EH (cell line): ENCODE data around the gene GAST.

Source experiments
- DNase-seq: peaks from one replicate; pipeline ENCODE4 v3.0.0-alpha.2; 2015; ENCODE audit warnings: low read depth

GAST gene

DNA sequence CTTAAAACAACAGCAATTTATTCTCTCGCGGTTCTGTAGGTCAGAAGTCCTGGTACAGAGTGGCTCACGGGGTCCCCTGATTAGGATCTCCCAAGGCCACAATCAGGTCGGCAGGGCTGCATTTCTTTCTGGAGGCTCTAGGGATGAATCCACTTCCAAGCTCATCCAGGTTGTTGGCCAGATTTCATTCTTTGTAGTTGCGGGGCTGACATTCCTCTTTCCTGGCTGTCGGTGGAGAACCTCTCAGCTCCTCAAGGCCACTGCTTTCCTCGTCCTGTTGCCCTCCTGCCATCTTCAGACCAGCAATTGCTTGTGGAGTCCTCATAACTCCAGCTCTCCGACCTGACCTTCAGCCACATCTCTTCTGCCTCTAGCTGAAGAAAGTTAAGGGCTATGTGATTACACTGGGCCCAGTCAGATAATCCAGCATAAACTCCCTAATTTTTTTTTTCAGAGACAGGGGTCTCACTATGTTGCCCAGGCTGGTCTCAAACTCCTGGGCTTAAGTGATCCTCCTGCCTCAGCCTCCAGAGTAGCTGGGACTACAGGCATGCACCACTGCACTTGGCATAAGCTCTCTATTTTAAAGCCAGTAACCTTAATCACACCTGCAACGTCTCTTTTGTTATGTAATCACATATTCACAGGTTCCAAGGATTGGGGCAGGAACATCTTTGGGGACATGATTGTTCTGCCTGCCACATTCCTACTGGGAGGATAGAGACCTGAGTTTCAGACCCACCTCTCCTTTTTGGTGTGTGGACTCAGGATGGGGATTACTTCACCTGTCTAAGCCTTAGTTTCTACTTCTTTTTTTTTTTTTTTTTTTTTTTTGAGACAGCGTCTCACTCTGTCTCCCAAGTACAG lies 4.1 kb upstream of the GAST start:
- DNase-seq: no peak

DNA sequence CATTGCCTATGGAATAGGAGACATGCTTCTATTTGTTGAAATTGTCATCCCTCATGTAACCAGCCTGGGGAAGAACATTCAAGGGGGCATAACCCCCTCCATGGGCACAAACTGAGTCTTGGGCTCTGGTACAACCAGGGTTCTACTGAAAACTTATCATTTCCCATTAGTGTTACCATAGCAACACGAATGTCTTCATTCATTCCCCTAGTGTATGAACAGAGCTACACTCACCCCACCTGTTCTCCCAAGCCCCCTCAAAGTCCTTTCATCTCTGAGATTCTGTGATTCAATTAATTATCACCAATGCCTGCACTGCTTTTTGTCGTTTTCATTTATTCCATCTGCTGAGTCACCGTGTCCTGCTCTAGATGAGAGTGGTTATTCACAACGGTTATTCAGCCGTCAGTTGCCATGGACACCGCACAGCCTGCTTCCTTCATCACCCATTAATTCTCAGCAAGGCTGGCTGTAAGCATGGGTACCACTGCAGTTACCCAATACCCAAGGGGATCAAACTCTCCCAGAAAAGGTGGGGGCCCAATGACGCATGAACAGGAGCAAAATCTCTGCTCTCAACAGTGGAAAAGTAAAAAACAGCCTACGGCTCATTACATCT lies 1.6 kb upstream of the GAST start:
- peak; percentile 77 for DNase-seq

DNA sequence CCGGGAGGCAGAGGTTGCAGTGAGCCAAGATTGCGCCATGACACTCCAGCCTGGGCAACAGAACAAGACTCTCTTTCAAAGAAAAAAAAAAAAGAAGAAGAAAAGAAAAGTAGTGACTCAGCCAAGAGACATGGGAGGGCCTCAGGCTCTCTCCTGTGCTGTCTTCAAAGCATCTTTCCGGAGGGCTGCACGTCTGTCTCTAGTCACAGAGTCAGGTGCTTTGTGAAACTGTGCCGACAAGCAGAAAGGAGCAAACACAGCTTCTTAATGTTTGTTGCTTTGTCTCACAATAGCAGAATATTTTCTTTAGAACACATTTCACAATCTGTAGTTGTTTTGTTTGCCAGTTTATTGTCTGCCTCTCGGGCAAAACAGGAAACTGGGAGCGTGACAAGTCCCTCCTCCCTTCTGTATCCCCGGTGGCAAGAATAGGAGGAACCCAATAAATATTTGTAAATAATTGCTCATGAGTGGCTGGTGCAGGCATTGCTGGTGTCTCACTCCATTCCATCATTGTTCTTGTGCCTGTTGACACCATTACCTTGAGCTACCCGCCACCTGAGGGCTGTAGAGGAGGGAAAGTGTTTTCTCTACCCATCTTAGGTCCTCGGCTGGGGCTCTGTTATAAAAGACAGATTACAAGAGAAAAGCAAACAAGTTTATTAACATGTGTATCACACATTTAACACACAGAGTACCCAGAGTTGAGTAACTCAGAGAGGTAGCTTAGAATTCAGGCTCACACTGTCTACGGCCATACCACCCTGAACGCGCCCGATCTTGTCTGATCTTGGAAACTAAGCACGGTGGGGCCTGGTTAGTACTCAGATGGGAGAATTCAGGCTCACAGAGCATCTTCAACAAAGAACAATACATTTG lies 5.5 kb downstream of the GAST start:
- DNase-seq: peak; percentile 62

DNA sequence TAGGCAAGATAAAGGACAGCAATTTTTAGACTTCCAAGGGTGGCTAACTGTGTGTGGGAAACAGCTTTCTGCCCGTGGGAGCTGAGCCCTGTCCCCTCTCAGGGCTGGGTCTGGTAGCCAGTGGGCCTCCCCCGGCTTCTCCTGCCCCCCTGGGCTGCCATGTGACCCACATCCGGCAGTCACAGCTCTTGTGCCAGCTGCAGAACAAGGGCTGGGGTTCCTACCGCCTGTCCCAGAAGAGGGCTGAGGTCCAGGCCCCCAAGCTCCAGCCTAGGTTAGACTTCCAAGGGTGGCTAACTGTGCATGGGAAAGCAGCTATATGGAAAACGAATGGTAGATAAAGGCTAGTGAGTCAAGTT lies 6.1 kb downstream of the GAST start:
- no peak for DNase-seq

DNA sequence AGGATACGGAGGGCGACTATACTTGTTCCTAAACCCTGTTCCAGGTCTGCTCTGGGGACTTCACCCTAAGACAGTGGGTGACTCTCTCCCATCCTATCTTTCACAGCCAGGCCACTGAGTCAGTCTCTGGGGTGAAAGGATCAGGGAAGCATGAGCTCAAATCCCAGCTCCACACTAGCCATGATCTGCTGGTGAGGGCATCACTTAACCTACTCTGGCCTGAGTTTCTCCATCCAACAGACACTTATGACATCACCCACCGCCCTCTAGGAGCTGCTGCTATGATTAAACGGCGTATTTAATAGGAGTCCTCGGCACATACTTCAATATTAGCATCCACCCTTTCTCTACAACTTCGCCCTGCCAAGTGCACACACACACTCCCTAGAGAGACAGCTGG lies 10.1 kb downstream of the GAST start:
- DNase-seq: no peak

DNA sequence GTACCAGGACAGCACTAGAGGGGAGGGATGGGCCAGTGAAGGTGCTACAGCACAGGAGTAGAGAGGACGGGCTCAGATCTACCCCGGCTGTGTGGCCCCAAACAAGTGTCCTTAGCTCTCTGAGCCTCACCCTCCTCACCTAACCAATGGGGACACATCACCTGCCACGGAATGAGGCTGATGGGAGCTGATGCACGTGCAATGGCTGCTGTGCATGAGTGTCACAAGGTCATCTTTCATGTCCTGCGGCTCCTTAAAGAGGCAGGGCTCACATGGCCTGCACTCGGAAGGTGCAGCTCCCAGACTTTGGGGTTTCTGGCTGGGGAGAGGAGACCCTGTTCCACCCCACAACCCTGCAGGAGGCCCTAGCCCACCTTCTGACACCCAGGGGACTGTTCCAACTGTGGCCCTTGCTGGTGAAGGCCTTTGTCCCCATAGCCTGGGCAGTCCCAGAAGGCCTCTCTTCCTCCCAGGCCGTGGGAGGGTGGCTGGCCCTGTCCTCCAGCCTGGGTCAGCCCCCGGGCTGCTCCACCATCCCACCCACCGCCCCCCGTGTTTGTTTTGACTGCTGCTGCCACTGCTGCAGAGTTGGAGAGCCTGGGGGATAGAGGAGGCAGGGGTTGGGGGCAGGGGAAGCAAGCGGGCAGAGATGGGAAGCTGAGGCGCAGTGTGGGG lies 11.8 kb downstream of the GAST start:
- DNase-seq: no peak

DNA sequence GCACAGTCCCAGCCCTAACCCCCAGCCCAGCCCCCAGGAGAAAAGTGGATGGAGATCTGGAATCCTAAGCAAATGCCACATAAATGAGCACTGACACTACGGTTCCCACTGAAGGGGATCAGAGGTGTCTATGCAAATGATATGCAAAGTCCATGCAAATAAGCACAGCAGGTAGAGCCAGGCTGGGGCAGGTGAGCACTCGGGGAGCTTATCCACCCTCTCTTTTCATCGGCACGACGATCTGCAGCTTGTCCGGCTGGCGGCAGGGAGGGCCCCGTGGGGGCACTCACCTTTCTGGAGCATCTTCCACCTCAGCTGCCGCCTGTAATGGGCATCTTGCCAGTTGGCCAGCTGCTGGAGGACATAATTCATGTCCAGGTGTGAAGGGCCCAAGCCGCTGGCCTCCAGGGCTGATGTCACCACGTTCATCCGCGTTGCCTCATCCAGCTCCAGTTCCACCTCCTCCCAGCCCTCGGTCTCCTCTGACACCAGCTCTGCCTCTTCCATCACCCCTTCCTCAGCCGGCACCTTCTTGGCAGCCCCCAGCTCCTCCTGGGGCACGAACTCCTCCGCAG lies 12.4 kb downstream of the GAST start:
- DNase-seq: no peak

DNA sequence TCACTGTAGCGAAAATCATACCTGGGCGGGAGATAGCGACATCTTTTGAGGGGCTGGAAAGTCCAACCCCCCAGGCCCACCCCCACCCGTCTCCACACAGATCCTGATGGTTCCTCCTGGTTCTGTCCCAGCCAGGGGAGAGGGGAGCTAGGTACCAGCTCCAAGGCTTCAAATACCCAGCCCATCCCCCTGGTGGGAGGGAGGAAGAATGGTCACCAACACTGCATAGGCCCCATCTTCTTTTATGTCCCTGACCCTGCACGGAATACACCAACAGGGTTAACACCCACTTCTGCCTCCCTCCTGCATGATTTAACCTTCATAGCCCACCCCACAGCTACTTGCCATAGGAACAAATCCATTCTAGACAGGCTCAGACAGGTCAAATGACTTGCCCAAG lies 13.0 kb downstream of the GAST start:
- no peak for DNase-seq

DNA sequence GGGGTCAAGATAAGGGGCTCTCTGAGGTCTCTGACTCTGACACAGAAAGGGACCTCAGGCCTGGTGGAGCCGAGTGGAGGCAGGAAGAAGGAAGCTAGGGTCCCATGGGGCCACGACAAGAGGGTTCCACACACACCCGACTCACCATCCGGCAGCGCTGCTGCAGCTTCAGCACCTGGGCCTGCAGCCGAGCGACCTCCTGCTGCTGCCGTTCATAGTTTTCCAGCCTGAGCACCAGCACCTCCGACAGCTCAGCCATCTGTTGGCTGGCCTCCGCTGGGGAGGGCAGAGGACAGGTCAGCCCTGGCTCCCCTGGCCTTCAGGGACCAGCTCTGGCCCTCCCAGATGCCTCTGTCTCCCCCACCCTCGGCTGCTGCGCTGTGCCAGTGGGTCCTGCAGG lies 15.9 kb downstream of the GAST start:
- DNase-seq: no peak

DNA sequence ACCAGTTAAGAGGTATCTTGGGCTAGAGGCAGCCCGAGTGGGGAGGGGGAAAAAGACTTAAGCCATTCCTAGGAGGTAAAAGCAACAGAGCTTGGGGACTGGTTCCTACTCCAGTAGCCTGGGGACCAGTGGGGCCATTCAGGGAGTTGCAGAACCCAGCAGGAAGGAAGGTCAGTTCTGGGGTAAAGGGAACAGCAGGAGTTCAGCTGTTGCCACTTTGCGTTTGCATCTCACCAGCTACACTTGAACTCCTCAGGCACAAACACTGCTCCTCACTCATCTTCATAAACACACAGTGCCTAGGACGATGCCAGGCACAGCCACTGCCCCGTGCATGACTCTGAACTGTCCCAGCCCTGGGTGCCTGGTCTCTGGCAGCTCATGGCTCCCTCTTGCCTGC lies 18.3 kb downstream of the GAST start:
- DNase-seq: no peak

DNA sequence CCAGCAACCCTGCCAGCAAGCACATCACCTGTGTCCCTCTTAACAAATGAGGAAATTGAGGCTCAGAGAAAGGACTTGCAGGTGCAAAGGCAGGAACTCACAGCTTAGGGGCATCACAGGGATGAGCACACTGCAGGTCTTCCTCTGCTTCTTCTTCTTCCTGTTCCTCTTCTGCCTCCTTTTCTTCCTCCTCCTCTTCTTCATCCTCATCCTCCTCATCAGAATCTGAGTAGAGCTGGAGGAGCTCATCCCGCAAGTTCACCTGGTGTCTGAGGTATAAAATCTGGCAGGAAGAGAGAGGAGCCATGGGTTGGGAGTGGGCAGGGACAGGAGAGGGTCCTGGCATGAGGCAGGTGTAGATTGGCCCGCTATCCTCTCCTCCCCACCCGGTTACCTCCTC lies 19.7 kb downstream of the GAST start:
- DNase-seq: no peak

DNA sequence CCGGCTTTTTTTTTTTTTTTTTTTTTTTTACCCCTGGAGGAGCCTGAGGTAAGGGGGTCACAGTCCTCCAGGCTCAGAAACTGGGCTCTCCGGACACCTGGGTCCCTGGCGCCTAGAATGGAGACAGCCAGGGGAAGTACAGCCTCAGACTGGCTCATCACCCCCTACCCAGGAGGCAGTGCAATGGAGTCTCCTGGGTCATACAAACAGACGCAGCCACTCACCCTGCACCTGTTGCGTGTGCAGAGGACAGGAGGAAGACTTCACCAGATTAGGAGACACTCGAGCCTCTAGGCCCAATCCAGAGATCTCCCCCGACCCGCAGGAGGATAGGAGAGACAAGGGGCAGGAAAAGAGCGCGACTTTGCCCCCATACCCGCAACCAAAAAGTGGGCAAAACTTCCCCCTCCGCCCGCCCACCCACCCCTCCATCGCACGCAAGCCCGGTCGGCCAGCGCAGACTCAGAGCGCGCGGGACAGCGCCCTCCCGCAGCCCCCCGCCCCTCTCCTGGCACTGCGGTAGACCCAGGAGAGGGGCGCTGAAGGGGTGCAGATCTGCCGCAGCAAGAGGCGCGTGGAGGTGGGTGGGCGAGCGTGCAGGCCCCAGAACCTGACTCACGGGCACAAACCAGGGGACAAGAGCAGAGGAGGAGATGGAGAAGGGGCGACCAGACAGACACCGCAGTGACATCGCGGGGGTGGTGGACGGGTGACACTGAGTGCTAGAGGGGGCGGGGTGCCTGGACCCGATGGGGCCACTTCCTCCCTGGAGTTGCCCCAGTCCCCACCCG lies 21.4 kb downstream of the GAST start:
- DNase-seq: no peak

DNA sequence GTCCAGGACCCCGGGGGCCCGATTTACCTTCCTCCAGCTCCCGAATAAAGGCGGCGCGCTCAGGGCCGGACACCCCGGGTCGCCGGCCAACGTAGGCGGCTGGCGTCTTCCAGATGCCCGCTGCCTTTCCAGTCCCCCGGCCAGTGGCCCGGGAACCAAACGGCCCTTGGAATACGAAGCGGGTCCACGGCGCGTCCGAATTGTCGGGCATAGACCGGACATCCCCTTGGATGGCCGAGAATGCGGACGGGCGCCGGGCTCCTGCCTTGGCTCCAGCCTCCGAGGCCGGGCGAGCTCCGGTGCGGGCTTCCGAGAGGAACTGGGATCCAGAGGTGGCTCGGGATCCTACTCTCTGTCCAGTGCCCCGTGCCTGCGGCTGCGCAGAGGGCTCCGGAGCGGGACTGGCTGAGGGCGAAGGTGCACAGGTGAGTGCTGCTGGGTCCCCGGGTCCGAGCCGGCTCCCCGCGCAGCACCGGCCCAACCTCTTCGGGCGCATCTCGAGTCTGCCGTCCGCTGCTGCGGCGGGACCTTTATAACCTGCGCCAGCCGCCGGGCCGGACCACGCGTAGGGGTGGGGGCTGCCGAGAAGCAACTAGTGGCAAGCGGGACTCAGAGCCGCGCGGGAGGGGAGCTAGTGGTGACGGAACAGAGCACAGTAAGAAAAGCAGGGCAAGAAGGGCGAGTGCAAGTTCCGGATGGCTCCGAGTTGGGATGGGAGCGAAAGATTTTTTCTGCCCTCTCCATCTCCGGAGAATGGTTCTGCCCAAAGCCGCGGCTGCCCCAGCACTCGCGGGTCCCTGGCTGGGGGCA lies 22.2 kb downstream of the GAST start, which contains the start of gene HAP1:
Gene HAP1 (minus strand): TSS at position 505 of the 810 bp plus-strand sequence. CDS start 9 bp downstream, at position 496.
- peak; percentile 41 for DNase-seq

DNA sequence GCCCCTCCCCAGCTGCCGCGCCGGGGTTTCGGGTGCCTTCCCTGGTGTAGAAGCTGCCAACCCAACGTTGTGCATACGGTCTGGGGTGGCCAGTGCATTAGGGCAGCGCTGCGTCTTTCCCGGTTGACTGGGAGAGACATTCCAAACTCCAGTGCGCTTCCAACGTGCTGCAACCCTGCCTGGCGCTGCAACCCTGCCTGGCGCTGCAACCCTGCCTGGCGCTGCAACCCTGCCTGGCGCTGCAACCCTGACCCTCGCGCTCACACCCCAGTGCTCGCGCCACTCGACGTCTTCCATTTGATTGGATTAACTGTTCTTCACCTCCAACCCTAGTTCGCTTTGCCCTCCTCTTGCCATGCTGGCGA lies 22.8 kb downstream of the GAST start:
- no peak for DNase-seq

DNA sequence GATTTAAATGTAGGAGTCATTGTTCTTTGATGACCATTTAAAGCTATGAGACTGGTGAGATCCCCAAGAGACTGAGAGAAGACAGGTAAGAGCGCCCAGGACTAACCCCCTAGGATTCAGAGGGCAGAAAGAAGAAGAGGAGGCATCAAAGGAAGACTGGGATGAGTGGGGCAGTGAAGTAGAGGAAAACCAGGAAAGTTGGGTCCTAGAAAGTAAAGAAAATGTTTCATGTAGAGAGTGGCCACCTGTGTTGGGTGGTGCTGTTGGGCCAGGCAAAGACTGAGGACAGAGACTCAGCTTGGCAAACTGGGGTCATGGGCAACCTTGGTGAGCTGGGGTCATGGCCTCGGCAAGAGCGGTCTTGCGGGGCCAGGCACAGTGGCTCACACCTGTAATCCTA lies 23.6 kb downstream of the GAST start:
- no peak for DNase-seq

DNA sequence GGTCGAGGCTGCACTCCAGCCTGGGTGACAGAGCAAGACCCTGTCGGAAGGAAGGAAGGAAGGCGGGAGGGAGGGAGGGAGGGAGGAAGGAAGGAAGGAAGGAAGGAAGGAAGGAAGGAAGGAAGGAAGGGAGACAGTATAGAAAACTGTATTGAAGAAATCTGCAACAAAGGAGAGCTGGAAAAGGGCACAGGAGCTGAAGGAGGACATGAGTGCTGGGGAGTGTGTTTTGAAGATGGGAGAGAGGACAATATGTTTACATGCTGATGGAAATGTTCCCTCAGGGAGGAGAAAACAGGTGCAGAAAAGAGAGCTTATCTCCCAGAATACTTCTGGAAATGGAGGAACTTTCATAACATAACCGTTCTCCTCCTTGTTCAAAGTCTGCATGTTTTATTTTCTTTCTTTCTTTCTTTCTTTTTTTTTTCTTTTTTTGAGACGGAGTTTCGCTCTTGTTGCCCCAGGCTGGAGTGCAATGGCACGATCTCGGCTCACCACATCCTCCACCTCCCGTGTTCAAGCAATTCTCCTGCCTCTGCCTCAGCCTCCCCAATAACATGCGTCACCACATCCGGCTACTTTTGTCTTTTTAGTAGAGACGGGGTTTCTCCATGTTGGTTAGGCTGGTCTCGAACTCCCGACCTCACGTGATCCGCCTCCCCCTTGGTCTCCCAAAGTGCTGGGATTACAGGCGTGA lies 25.0 kb downstream of the GAST start:
- DNase-seq: no peak

DNA sequence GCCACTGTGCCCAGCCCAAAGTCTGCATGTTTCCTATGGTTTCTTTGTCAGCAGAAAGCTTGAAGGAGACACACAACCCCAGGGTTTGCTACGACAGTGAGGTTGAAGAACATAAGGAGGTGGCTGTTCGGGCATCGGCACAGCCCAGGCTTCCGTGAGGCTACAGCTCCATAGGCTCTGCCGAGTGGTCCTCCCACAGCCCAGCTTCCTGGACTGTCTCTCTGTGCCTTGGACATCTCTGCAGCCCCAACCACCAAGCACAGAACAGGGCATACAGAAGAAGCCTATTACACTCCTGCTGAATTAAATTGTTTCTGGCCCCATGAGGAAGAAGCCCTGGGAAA lies 25.5 kb downstream of the GAST start:
- no peak for DNase-seq

DNA sequence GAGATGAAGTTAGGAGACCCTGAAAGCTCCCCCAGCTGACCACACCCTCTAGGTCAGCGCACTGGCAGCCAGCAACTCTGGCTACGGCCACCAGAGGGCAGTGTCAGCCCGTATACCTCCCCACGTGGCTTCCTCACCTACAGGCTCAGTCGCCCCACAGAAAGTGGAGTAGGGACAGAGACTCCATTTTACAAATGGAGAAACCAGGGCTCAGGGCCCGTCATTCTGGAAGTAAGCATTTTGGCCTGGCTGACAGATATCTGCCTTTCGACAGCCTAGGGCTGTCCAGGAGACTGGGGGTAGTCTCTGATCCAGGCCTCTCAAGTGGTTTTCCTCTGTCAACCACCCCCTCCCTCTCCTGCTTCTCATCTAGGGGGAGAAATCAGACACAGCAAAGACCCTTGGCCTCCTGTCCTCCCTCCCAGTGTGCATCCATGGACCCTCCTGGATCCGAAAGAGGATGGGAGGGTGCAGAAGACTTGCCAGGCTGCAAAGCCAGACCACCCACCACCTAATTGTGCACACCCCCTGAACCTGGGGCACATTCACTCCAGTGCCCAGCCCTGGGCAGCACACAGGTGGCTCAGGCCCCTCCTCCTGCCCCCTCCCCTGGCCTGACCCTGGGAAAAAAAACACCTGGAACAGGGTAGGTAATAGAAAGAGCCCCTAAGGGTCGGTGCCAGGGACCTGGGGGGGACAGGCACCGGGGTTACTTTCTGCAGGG lies 26.1 kb downstream of the GAST start:
- DNase-seq: peak; percentile 79

DNA sequence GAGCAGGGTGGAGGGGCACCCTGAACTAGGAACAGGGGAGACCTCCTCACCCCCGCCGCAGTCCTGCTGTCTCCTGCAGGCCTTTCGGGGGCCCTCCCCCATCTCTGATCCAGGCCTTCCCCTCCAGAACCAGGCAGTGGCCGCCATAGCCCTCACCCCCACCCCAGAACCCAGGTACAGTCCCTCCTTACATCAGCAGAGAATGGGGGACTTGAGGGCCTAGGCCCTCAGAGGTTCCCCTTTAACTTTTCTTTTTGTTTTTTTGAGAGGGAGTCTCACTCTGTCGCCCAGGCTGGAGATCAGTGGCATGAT lies 26.6 kb downstream of the GAST start:
- no peak for DNase-seq
